GM12878 (cell line): Measurements from ENCODE around the gene MARS1. TPM values are rescaled to one million over a fixed set of nuclear protein-coding genes. Genes with fewer than 3 reads are reported as not detected.

Experiments used
- GATAD2B ChIP-seq: fragments of 450-650 bp; conservative IDR thresholded peaks from 2 replicates; pipeline ENCODE4 v1.6.1; 2017; ENCODE audit warnings: low read depth, mild to moderate bottlenecking, moderate library complexity
- PAX5 ChIP-seq: IDR thresholded peaks from 2 replicates; pipeline ENCODE4 v1.6.1; 2011; ENCODE audit warnings: low read depth, low read length, borderline replicate concordance
- REST ChIP-seq: IDR thresholded peaks from 2 replicates; pipeline ENCODE4 v1.6.1; 2012; ENCODE audit warnings: mild to moderate bottlenecking, low read depth, low read length
- SMAD5 ChIP-seq: IDR thresholded peaks from 2 replicates; pipeline ENCODE4 v1.6.1; 2016; ENCODE audit warnings: antibody characterized with exemption, low read depth
- SREBF2 ChIP-seq: IDR thresholded peaks from 2 replicates; pipeline ENCODE4 v1.6.1; 2012; ENCODE audit warnings: mild to moderate bottlenecking, low read length
- ZBTB40 ChIP-seq: fragments of 450-650 bp; IDR thresholded peaks from 2 replicates; pipeline ENCODE4 v1.6.1; 2016; ENCODE audit warnings: mild to moderate bottlenecking, moderate library complexity, borderline replicate concordance
- ZSCAN29 ChIP-seq: fragments of 450-650 bp; IDR thresholded peaks from 2 replicates; pipeline ENCODE4 v1.6.1; 2017; ENCODE audit warnings: mild to moderate bottlenecking, moderate library complexity
- polyA plus RNA-seq, 11 experiments: library from polyadenylated mRNA; depleted of rRNA in 4 of 11; unstranded in 6 of 11; stranded (reverse) in 5 of 11; fragments of >200 nt; fragmentation: Nextera tagmentation in 4 of 11; fragmentation: Illumina TruSeq in 1 of 11; extraction: Ambion mirVana in 4 of 11; extraction: Trizol in 1 of 11; gene quantifications; 1 replicate in 1 of 11; 2 replicates in 10 of 11; pipeline versions ENCODE4 v1.2.1 to v1.2.3, GENCODE V29; 2011 to 2016; ENCODE audit warnings: inconsistent platforms in 2 of 11, missing spikeins in 2 of 11, low read depth in 1 of 11
- total RNA-seq, 4 experiments: library from RNA; depleted of rRNA in 3 of 4; stranded (reverse); fragments of >200 nt in 3 of 4; fragmentation: Illumina TruSeq in 1 of 4; extraction: Trizol in 1 of 4; gene quantifications; 2 replicates each; pipeline versions ENCODE4 v1.2.1 to v1.2.3, GENCODE V29; 2013 to 2021

Gene MARS1
- total and polyA plus RNA-seq, 10 of the 15 experiments (the other 5 are each of a cell fraction or from before 2014, with no cell fraction given) = 72.3 to 270 (median 153) TPM

GRCh38 chr12:57476993-57477709, 10.7 kb upstream of the MARS1 start (continued):
- no peak for TF ChIP-seq GATAD2B
- TF ChIP-seq REST = no peak
- no peak for TF ChIP-seq ZBTB40
- no peak for TF ChIP-seq ZSCAN29
- no peak for TF ChIP-seq SMAD5
- no peak for TF ChIP-seq SREBF2
- TF ChIP-seq PAX5 = 0 out of 2 replicates have a peak, but pooled peaks have one; percentile 32
